IMR-90 (cell line): ENCODE measurements around the gene TXNDC5. TPM values are rescaled to one million over a fixed set of nuclear protein-coding genes. Genes with fewer than 3 reads are reported as not detected.

Experiments used
- ATAC-seq: fragments of 200-7000 bp; cut with Tn5 transposase; 2 replicates; pipeline ENCODE4 v1.9.1; 2020; ENCODE audit warnings: low read depth, mild to moderate bottlenecking, moderate library complexity
- BruUV-seq: library from RNA; stranded (reverse); fragments of 400-500 nt; replicated peaks from 2 replicates; lab custom pipeline; 2021; lab: Mats Ljungman, UMichigan
- CTCF ChIA-PET: fragments of 300-600 bp; formaldehyde crosslinking; extraction: SDS; loops from one replicate; lab custom pipeline; 2021; ENCODE audit warnings: antibody characterized with exemption; lab: Yijun Ruan, JAX
- POLR2A ChIA-PET: fragments of 300-600 bp; sonication (Branson Sonifier 250); formaldehyde crosslinking; loops from one replicate; lab custom pipeline; 2022; ENCODE audit warnings: antibody characterized with exemption; ENCODE audit not compliant: unreplicated experiment; lab: Charles Lee
- DNase-seq: peaks from one replicate; pipeline ENCODE4 v3.0.0; 2013
- H2AFZ ChIP-seq: replicated peaks from 2 replicates; pipeline ENCODE3; 2013; ENCODE audit warnings: low read length, mild to moderate bottlenecking; ENCODE audit not compliant: poor library complexity
- H2AK5ac ChIP-seq: 2 replicates; pipeline ENCODE4 v1.6.1; 2013; ENCODE audit warnings: low read depth, low read length, inconsistent platforms
- H2AK9ac ChIP-seq: replicated peaks from 2 replicates; pipeline ENCODE3; 2013; ENCODE audit warnings: mild to moderate bottlenecking, low read depth, low read length, moderate library complexity; ENCODE audit not compliant: poor library complexity
- H2BK120ac ChIP-seq: 2 replicates; pipeline ENCODE4 v1.6.1; 2013; ENCODE audit warnings: low read depth, low read length, inconsistent platforms
- H2BK15ac ChIP-seq: 3 replicates; pipeline ENCODE4 v1.6.1; 2013; ENCODE audit warnings: low read depth, low read length, inconsistent platforms
- H2BK20ac ChIP-seq: 2 replicates; pipeline ENCODE4 v1.6.1; 2013; ENCODE audit warnings: low read depth, mild to moderate bottlenecking, inconsistent platforms, low read length, moderate library complexity
- H2BK5ac ChIP-seq: 2 replicates; pipeline ENCODE4 v1.6.1; 2013; ENCODE audit warnings: mild to moderate bottlenecking, low read depth, low read length, inconsistent platforms; ENCODE audit not compliant: poor library complexity, severe bottlenecking
- H3K14ac ChIP-seq: replicated peaks from 2 replicates; pipeline ENCODE4 v1.6.1; 2013; ENCODE audit warnings: low read depth, low read length, inconsistent platforms
- H3K18ac ChIP-seq: 2 replicates; pipeline ENCODE4 v1.6.1; 2013; ENCODE audit warnings: low read depth, low read length, control low read depth
- H3K23ac ChIP-seq: 2 replicates; pipeline ENCODE4 v1.6.1; 2013; ENCODE audit warnings: low read depth, low read length, inconsistent platforms
- H3K27ac ChIP-seq: 2 replicates; pipeline ENCODE4 v1.5.1; 2013; ENCODE audit warnings: mild to moderate bottlenecking, control low read depth, low read length; ENCODE audit not compliant: insufficient read depth
- H3K27me3 ChIP-seq: 2 replicates; pipeline ENCODE4 v1.6.1; 2013; ENCODE audit warnings: low read length; ENCODE audit not compliant: control insufficient read depth, insufficient read depth
- H3K36me3 ChIP-seq: 2 replicates; pipeline ENCODE4 v1.6.1; 2013; ENCODE audit warnings: low read length, mixed read lengths; ENCODE audit not compliant: control insufficient read depth, insufficient read depth
- H3K4ac ChIP-seq: 2 replicates; pipeline ENCODE4 v1.6.1; 2013; ENCODE audit warnings: low read depth, low read length, inconsistent platforms
- H3K4me1 ChIP-seq: 2 replicates; pipeline ENCODE4 v1.6.1; 2013; ENCODE audit warnings: low read length, mixed read lengths; ENCODE audit not compliant: control insufficient read depth, insufficient read depth
- H3K4me2 ChIP-seq: 2 replicates; pipeline ENCODE4 v1.6.1; 2013; ENCODE audit warnings: low read depth, mild to moderate bottlenecking, control low read depth, low read length, moderate library complexity
- H3K4me3 ChIP-seq: 2 replicates; pipeline ENCODE4 v1.5.1; 2013; ENCODE audit warnings: low read depth, mild to moderate bottlenecking, control low read depth, low read length, moderate library complexity; ENCODE audit not compliant: insufficient read depth
- H3K56ac ChIP-seq: 2 replicates; pipeline ENCODE4 v1.6.1; 2013; ENCODE audit warnings: low read length, inconsistent platforms; ENCODE audit not compliant: insufficient read depth; ENCODE audit errors: extremely low read depth
- H3K79me1 ChIP-seq, 2 experiments: 2 replicates each; pipeline ENCODE4 v1.6.1; 2013; ENCODE audit warnings: low read length in 2 of 2, inconsistent platforms in 1 of 2, low read depth in 1 of 2
- H3K9ac ChIP-seq: 2 replicates; pipeline ENCODE4 v1.6.1; 2013; ENCODE audit warnings: low read depth, low read length, control low read depth
- H3K9me1 ChIP-seq: 2 replicates; pipeline ENCODE4 v1.6.1; 2013; ENCODE audit warnings: low read length, inconsistent platforms; ENCODE audit not compliant: insufficient read depth
- H3K9me3 ChIP-seq: 2 replicates; pipeline ENCODE4 v1.6.1; 2013; ENCODE audit warnings: low read length; ENCODE audit not compliant: control insufficient read depth, insufficient read depth
- H4K20me1 ChIP-seq: 2 replicates; pipeline ENCODE4 v1.6.1; 2013; ENCODE audit warnings: low read length, inconsistent platforms; ENCODE audit not compliant: insufficient read depth
- H4K5ac ChIP-seq: 2 replicates; pipeline ENCODE4 v1.6.1; 2013; ENCODE audit warnings: mild to moderate bottlenecking, low read depth, low read length, control low read depth
- H4K8ac ChIP-seq, 2 experiments: 2 replicates each; pipeline ENCODE4 v1.6.1; 2013; ENCODE audit warnings: low read depth in 2 of 2, low read length in 2 of 2, control low read depth in 1 of 2, inconsistent platforms in 1 of 2
- H4K91ac ChIP-seq: 2 replicates; pipeline ENCODE4 v1.6.1; 2013; ENCODE audit warnings: low read depth, low read length, inconsistent platforms; ENCODE audit not compliant: insufficient read depth
- BHLHE40 ChIP-seq: fragments of 150-350 bp; IDR thresholded peaks from 2 replicates; pipeline ENCODE4 v1.6.1; 2016; ENCODE audit warnings: mild to moderate bottlenecking, low read depth, low read length
- CEBPB ChIP-seq: IDR thresholded peaks from 2 replicates; pipeline ENCODE4 v1.6.1; 2012; ENCODE audit warnings: low read depth, low read length, improper control_type of control experiment
- CHD1 ChIP-seq: IDR thresholded peaks from 2 replicates; pipeline ENCODE4 v1.6.1; 2012; ENCODE audit warnings: low read depth, low read length, improper control_type of control experiment
- CTCF ChIP-seq: conservative IDR thresholded peaks from 2 replicates; pipeline ENCODE4 v1.5.1; 2012; ENCODE audit warnings: mild to moderate bottlenecking, low read depth, low read length, improper control_type of control experiment
- ELK1 ChIP-seq: fragments of 150-350 bp; IDR thresholded peaks from 2 replicates; pipeline ENCODE4 v1.6.1; 2016; ENCODE audit warnings: low read depth, mild to moderate bottlenecking, low read length, moderate library complexity, borderline replicate concordance
- MAFK ChIP-seq: IDR thresholded peaks from 2 replicates; pipeline ENCODE4 v1.6.1; 2012; ENCODE audit warnings: low read depth, low read length, improper control_type of control experiment
- MAZ ChIP-seq: IDR thresholded peaks from 2 replicates; pipeline ENCODE4 v1.6.1; 2012; ENCODE audit warnings: low read depth, mild to moderate bottlenecking, low read length, improper control_type of control experiment, moderate library complexity, borderline replicate concordance
- MXI1 ChIP-seq: IDR thresholded peaks from 2 replicates; pipeline ENCODE4 v1.6.1; 2012; ENCODE audit warnings: low read depth, mild to moderate bottlenecking, low read length, moderate library complexity, borderline replicate concordance
- NFE2L2 ChIP-seq: fragments of 150-350 bp; IDR thresholded peaks from 2 replicates; pipeline ENCODE4 v1.6.1; 2016; ENCODE audit warnings: low read depth, mild to moderate bottlenecking, low read length
- POLR2A ChIP-seq: IDR thresholded peaks from 2 replicates; pipeline ENCODE4 v1.6.1; 2012; ENCODE audit warnings: mild to moderate bottlenecking, low read depth, low read length
- RAD21 ChIP-seq: IDR thresholded peaks from 2 replicates; pipeline ENCODE4 v1.6.1; 2012; ENCODE audit warnings: low read length, improper control_type of control experiment
- RCOR1 ChIP-seq: IDR thresholded peaks from 2 replicates; pipeline ENCODE4 v1.6.1; 2012; ENCODE audit warnings: mild to moderate bottlenecking, low read length, improper control_type of control experiment; ENCODE audit not compliant: insufficient replicate concordance
- RFX5 ChIP-seq: IDR thresholded peaks from 2 replicates; pipeline ENCODE4 v1.8.0; 2012; ENCODE audit warnings: low read depth, mild to moderate bottlenecking, low read length, moderate library complexity
- SMC3 ChIP-seq: fragments of 150-350 bp; IDR thresholded peaks from 2 replicates; pipeline ENCODE4 v1.6.1; 2016; ENCODE audit warnings: low read depth, mild to moderate bottlenecking, antibody characterized with exemption, low read length, moderate library complexity
- USF2 ChIP-seq: fragments of 150-350 bp; IDR thresholded peaks from 2 replicates; pipeline ENCODE4 v1.6.1; 2017; ENCODE audit warnings: mild to moderate bottlenecking, antibody characterized with exemption, low read length, low read depth
- WGBS, 2 experiments: methylation state at CpG; one replicate each; pipeline versions ENCODE4 v1.1.5 to v1.1.7; 2013; ENCODE audit warnings: missing lambda C conversion rate in 2 of 2; ENCODE audit not compliant: insufficient read length in 1 of 2; ENCODE audit errors: extremely low coverage in 2 of 2; 5-methylcytosine and 5-hydroxymethylcytosine counted together
- dilution Hi-C: fragments of 300-500 bp; cut with HindIII; formaldehyde crosslinking; loops from one replicate; pipeline ENCODE4 v1.14.3; 2018; ENCODE audit warnings: low sequenced_read_pairs; ENCODE audit not compliant: unreplicated experiment
- in situ Hi-C: fragments of 300-500 bp; cut with MboI; formaldehyde crosslinking; loops from 3 replicates; pipeline ENCODE4 v1.14.3; 2019; ENCODE audit warnings: low sequenced_read_pairs, inconsistent platforms, mixed read lengths
- intact Hi-C: fragments of 100-400 bp; cut with micrococcal nuclease; formaldehyde crosslinking; loops from 2 replicates; pipeline ENCODE4 v1.10.0; 2022
- polyA plus RNA-seq, 3 experiments: library from polyadenylated mRNA; depleted of rRNA; stranded (reverse); fragments of >200 nt; gene quantifications; 2 replicates each; pipeline ENCODE4 v1.2.3, GENCODE V29; 2012; ENCODE audit warnings: low replicate concordance in 1 of 3
- total RNA-seq: library from RNA; depleted of rRNA; stranded (reverse); fragments of >200 nt; gene quantifications from 2 replicates; pipeline ENCODE4 v1.2.3, GENCODE V29; 2012

The TXNDC5 gene
- total and polyA plus RNA-seq, 2 of the 4 experiments (the other 2 are of a cell fraction), result 274 to 439 TPM

- CTCF ChIA-PET, result no interaction called here
- no peak overlapping the region for H4K91ac ChIP-seq
- in situ Hi-C loops, result loop anchor here (10.0 kb wide), 1 partner anchor 166 kb away; the partner anchor contains the start of gene BMP6
- TF ChIP-seq RAD21 (no peak), RFX5 (no peak), MXI1 (no peak), BHLHE40 (no peak), CTCF (no peak), RCOR1 (no peak), MAFK (no peak), CEBPB (no peak), POLR2A (no peak), USF2 (no peak), NFE2L2 (no peak), ELK1 (no peak), CHD1 (no peak), SMC3 (no peak), MAZ (no peak)
Measured at GRCh38 chr6:7891078-7891872, 19.3 kb downstream of the TXNDC5 start.

More at GRCh38 chr6:7891078-7891872, 19.3 kb downstream of the TXNDC5 start:
- H3K4me3 ChIP-seq, result no peak overlapping the region
- intact Hi-C loops (loop anchor here (5.0 kb wide), 1 partner anchor 169 kb away; no protein-coding TSS in a partner anchor), dilution Hi-C loops (no loop called here)
- POLR2A ChIA-PET, result no interaction called here
- no peak overlapping the region for H2BK120ac ChIP-seq
- H4K8ac ChIP-seq, result no peak overlapping the region
- H3K23ac ChIP-seq, result no peak overlapping the region
- WGBS, 2 experiments, result 83% methylated on average over 3 of the region's 15 CpGs; no CpG with 5 or more reads in 1 of the 2 experiments
- BruUV-seq, result no TSS peak
- H3K9ac ChIP-seq, result no peak overlapping the region
- no peaks in the 10 kb centered on the region for H3K27me3 ChIP-seq
- no peak overlapping the region for H3K18ac ChIP-seq
- H2BK15ac ChIP-seq, result no peak overlapping the region
- no peak overlapping the region for H2BK20ac ChIP-seq
- H2BK5ac ChIP-seq, result no peak overlapping the region
- H3K56ac ChIP-seq, result no peak overlapping the region
- no peak overlapping the region for H3K14ac ChIP-seq
- H2AFZ ChIP-seq, result no peak overlapping the region
- no peak overlapping the region for H2AK9ac ChIP-seq
- H3K4me1 ChIP-seq, result no peaks in the 10 kb centered on the region
- DNase-seq, result no peak
- ATAC-seq, result no peak
- H4K5ac ChIP-seq, result no peak overlapping the region
- H3K4me2 ChIP-seq, result no peak overlapping the region
- no peaks in the 10 kb centered on the region for H4K20me1 ChIP-seq
- H3K36me3 ChIP-seq, result peaks cover 77% of the 10 kb centered on the region
- H3K79me1 ChIP-seq, result peaks cover 12 to 22% of the 10 kb centered on the region in 2 experiments
- H3K27ac ChIP-seq, result no peak overlapping the region
- H3K9me3 ChIP-seq, result no peaks in the 10 kb centered on the region
- no peak overlapping the region for H2AK5ac ChIP-seq
- H3K9me1 ChIP-seq, result no peaks in the 10 kb centered on the region
- H3K4ac ChIP-seq, result no peak overlapping the region
